Measurements from ENCODE around the gene EXPH5.
A peak's percentile ranks its signal among the peaks of the same experiment; 100 is the strongest.
"Not testable (repeated sequence)": the region's sequence is repeated elsewhere in the genome, so short reads cannot be mapped to it uniquely, and the experiment has no call there.

EXPH5 gene, protein sequence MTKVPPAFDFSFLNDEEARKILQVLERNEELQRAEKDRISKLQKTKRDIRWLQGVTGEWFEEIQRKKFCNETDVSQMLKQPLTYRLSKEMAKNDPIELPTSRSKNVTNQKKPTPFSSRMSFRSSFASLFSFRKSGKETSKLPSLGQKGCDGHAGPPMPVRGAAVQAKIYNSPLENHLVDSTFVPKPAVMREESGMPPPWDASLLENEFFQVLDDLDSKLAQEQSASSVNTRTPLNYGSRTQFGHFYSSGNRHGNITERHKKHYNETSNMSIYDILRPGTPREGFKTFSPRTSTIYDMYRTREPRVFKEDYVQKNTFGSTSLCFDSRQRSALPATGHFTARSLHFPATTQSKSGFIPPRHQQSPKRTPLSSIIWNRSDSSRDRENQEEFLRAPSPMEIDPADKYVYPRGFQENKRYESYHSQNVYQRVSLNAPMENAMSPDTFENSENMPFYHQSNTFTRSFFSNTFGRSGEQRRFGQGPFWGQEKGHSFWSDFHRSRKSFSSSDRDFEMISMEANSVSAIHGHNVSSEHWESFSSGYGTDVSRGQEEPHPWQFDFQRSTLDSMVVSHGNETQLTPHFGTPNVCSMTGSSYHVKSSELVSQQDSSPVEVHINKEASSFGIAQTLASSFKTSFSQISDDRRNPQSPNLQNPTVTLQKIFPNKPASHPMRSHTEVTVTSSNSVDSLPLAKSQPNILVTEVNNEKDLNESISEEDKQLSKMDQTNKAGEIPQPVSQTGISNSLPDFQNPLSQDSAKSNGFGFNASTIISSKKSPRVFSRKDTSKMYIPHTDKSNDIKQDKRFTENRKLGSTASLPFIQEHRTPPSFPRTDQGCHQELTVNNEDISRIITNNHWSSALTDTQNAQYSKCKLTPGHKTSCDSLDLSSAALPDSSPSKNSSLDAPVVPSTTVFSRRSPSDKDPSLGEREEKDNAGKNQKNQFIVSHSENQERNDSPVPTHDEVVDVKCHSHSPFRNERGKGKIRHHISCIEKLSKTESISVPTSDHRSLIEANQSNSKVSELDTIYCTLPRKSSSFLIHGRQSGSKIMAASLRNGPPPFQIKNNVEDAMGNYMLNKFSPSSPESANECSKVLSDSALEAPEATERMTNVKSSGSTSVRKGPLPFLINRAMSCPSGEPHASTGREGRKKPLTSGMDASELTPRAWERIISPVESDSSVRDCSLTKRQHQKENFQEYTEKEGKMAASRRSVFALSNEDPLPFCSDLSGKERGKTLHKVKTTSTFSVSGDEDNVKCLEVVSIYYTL (N-terminal part only)

DNA sequence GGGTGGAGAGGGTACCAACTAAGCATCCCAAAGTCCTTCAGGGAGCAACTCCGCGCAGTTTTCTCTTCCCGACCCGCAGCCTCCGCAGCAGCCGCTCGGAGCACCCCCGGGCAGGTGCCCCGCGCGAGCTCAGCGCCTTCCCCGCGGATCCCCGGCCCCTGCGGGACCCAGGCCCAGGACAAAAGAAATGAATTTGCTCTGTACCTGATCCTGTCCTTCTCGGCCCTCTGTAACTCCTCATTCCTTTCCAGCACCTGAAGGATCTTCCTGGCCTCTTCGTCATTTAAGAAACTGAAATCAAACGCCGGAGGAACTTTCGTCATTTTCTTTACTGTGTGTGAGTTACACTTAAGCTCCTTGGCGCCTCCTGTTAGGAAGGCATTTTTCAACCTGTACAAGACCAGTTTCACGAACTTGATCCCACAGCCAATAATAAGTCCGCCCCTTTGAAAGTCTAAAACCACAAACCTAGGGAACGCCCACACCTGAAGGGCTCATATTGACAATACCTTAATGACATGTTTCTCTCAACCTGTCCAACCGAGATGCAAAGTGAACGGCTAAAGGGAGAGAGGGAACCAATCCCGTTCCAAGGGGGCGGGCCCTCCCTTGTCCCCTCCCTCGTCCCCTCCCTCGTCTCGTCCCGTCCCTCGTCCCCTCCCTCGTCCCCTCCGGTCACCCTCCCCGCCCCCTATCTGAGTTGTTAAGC lies at the start of gene EXPH5:
TSS of gene EXPH5 (minus strand) at position 555 of the 709 bp plus-strand sequence. CDS start at position 323, 232 bp downstream.
- DNase-seq = peak; percentile 99

DNA sequence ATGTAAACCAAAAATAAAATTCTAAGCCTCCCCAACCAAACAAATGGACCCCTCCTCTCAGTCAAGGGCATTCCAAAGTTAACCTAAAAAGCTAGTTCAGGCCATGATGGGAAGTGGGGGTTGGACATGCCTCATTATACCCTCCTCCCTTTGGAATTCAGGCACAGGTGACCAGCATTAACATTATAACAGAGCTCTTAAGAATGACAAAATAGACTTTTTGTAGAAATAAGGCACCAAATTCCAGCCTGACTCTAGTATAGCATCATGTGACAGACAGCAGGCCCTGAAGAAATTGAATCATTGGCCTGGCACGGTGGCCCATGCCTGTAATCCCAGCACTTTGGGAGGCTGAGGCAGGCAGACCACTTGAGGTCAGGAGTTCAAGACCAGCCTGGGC lies 48.2 kb upstream of the EXPH5 start:
- not testable (repeated sequence) for DNase-seq

DNA sequence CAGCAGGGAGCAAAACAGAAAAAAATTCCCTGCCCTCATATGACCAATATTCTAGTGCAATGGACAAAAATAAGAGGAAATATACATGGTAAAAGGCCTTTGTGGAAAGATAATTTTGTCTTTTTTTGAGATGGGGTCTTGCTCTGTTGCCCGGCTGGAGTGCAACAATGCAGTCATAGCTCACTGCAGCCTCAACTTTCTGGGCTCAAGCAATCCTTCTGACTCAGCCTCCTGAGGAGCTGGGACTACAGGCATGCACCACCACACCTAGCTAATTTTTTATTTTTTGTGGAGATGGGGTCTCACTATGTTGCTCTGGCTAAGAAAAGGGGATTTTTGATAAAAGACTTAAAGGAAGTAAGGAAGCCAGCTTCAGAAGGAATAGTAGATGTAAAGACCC lies 45.6 kb upstream of the EXPH5 start:
- no peak for DNase-seq

DNA sequence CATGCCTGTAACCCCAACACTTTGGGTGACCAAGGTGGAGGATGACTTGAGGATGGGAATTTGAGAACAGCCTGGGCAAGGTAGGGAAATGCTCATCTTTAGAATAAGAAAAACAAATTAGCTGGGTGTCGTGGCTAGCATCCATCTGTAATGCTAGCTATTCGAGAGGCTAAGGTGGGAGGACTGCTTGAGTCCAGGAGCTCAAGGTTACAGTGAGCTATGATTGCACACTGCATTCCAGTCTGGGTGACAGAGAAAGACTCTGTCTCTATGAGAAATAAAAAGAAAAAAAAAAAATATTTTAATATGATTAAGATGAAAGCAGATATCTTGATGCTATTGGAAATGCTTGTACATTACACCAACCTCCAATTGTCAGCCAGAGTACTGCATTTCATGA lies 42.7 kb upstream of the EXPH5 start:
- no peak for DNase-seq

DNA sequence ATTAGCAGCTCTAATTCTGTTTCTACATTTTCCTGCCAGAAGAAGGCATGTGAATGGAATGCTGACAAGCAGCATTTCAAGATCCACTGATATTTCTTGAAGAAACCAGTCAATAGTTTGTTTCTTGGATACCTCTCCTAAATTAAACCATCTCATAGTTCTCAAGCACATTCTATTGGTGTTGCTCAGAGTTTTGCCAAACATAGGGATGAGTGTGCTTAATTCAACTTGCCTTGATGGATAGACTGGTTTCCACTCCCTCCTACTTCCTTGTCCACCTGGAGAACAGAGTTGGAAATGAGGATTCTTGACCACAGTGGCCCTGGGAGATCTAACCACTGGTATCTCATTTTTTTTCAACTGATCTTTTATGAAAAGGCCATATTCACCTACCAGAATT lies 41.5 kb upstream of the EXPH5 start:
- no peak for DNase-seq

DNA sequence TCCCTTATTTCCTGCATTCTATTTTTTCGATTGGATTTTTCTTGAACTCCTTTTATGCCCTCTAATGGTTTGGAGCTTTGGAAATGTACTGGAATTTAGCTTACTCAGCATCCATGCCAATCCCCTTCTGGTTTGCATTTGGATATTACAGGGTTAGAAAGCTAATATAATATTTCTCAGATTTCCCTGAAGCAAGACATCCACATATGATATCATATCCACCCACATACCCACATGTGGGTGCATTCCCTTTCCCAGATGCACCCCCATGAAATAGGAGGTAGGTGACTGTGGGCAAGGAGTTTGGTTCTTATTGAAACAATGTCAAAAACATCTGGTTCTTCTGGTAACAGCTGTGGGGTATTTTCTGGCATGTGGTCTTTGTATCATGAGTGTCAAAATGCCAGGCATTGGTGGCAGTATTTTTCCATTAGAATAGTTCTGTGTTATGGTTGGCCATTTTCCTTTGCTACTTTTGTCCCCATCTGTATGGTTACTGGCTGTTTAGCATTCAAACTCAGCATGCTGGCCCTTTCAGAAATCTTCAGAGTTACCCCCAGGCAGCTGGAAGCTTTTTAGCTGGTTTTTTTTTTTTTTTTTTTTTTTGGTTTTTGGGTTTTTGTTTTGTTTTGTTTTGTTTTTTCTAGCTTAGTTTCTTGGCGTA lies 38.6 kb upstream of the EXPH5 start:
- DNase-seq = no peak

DNA sequence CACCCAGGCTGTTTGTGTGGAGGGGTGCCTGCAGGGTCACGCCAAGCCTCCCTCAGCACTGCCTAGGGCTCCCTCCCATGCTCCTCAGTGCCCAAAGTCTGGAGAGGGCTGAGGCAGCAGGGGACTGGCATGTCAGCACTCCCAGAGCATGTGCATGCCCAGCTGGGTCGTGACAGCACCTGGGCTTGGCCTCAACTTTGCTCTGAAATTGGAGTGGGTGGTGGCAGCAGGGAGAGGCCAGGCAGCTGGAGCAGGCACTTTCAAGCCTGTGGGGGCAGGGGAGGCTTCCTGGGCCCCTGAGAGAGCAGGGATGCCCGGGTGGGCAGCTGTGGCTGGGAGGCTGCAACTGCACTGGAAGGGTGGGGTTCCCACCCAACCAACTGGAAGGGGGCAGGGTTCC lies 35.7 kb upstream of the EXPH5 start:
- no peak for DNase-seq

DNA sequence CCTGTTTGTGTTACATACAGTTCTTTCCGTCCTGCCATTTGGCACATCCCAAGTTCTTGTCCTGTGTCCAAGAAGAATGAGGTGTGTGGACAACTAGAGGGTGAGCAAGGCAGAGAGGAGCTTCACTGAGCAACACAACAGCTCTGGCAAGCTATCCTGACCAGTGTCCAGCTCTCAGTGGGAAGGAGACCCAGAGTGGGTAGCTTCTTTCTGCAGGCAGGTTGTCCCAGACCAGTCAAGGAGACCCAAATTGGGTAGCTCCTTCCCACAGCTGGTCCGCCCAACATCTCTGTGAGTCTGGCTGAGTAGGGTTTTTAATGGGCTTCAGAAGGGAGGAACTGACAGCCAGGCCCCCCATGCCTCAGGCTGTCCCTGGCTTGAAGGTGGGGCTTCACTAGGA lies 35.2 kb upstream of the EXPH5 start:
- DNase-seq = no peak

DNA sequence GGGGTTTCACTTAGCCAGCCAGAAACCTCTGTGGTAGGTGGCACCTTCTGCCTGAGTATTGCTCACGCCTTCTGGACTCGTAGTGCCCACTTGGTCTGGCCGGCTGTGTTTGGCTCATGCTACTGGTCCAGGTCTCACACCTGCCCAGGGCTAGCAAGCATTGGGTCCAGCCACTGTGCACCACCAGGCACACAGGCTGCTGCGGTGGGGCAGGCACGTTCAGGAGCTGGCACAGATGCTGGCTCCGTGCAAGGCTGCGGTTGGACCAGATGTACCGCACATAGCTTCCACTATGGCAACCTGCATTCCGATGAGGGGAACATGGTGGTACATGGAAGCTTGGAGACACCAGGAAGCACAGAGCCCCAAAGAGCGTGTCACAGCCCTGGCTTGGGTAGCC lies 34.8 kb upstream of the EXPH5 start:
- DNase-seq = no peak

DNA sequence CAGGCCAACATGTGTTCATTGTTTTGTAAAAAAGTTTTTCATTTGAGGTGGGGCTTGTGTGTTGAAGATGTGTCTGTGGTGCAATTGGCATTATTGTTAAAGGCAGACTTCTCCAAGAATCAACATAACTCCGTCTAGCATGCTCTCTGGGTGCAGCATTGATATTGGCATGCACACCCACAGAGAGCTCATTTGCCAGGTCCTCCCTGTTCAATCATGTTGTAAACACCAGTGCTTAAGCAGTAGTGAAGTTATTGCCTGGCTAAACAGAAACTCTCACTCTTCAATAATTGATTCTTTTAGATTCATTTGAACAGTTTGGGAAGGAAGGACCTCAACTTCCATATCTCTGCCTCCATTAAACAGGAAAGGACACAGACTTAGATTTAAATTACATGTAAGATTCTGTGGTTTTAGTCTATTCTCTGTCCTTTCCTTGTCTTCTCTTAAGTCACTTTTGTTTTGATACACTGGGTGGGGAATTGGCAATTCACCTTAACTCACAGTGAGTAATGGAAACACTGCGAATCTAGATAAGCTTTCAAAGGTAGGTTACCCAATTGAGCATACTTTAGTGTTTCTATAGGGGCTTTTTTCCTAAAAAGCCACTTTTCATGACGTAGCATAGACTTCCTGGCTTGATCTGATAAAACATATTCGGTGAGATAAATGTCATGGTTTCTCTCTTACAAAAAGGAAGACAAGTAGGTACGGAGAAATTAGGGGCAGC lies 30.8 kb upstream of the EXPH5 start:
- no peak for DNase-seq

DNA sequence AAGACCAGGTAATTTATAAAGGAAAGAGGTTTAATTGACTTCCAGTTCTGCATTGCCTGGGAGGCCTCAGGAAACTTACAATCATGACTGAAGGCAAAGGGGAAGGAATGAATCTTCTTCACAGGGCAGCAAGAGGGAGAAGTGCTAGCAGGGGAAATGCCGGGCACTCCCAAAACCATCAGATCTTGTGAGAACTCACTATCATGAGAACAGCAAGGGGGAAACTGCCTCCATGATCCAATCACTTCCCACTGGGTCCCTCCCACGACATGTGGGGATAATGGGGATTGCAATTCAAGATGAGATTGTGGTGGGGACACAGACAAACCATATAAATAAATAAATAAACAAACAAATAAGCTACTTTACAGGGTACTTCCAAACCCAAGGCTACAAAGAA lies 28.8 kb upstream of the EXPH5 start:
- no peak for DNase-seq

DNA sequence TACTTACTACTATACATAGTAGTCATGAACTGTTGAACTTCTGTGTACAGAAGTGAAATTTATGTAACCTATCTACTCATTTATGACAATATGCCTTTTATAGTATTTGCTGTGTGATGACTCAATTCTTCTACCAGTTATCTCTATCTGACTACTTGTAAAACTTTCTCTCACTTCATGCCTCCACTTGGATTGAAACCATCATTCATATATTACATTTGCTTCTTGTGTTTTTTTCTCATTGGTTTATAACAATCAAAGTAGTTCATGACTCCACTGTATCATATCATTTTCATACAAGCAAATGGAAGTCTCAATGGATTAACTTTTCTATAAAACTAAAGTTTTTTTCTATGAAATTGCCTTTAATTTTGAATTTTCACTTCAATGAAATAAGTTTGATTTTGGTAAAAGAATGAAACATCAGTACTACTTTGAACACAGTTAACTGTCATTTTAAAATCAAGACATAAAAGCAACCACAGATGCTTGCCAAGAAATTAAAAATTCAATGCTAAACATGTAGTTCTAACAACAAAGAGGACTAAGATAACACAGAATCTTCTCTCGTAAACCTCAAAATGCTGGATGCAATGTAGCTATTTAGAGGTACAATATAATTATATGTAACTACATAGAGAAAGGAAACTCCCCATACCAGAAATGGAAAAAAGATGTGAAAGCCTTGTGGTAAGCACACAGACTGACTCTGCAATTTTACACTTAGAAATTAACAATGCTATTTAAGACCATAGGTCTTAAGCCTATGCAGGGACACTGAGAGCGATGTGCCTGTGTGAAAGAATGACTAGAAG lies 27.6 kb upstream of the EXPH5 start:
- no peak for DNase-seq

DNA sequence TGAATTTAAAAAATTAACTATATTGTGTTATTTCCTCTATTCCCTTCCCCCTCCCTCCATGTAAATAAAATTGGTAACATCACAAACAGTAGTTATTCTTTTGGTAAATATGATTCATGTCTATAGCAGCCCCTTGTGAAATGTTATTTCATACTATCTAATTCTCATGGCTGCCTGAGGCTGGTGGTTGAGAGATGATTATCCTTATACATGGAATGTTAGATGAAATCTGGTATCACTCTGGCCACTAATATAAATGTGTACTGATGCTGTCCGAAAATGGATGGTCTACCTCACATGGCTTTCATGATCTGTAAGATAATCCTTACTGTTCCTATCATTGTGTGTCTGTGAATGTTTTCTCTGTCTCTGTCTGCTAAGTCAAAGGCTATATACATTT lies 25.0 kb upstream of the EXPH5 start:
- no peak for DNase-seq

DNA sequence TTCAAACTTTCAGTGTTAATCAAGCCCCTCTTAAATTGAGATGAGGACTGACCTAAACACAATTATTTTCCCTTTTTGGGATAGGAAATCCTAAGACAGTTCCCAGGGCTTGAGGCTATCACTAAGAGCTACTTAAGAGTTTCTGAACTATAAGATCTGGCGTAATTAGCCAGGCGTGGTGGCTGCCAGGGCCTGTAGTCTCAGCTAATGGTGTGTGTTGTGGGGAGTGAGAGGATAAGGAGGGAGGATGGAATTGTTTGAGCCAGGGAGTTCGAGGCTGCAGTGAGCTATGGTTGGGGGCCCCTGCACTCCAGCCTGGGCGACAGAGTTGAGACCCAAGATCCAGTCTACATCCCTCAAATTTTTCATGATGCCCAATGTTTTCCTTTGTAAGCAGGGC lies 23.5 kb upstream of the EXPH5 start:
- no peak for DNase-seq

DNA sequence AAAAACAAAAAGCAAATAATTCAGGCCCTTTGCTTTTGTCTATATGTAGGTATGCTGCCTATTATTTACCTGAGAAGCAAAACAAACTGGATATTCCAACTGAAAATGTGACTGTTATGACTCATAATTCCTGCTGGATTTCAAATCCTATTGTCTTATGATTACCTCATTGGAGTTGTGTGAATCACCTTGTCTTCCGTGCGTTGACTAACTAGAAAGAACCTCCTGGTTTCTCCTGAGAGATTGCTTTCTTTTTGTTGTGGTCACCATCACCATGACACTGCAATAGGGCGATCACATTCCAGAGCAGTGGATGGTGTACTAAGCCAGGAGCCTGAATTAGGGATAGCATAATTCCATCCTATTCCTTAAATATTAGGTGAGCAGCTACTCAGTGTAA lies 23.0 kb upstream of the EXPH5 start:
- DNase-seq = no peak

DNA sequence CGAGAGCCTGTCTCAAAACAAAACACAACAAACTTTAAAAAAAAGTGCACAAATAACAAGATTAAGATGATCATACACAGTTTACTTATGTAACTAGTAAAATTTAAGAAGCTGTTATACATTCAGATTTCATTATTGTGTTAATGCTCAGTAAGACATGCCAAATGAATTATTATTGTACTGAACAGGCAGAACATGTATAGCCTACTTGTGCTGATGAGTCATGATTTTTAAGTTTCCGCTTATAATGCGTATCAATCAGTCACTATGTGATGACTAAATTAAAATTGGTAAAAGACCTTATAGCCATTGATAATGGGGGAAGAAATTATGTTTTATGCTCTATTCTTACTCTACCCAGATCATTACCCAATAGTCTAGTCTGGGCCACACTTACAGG lies 20.5 kb upstream of the EXPH5 start:
- DNase-seq = no peak

DNA sequence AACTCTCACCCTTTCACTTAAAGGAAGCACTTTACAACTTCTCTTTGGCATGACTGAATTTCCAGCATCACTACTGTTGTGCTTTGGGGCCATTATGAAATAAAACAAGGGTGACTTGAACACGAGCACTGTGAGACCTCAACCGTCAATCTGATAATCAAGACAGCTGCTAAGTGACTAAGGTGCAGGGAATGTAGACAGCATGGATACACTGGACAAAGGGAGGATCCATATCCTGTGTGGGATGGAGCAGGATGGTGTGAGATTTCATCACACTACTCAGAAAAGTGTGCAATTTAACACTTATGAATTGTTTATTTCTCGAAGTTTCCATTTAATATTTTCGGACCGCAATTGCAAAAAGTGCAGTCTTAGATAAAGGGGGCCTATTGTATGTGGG lies 16.1 kb upstream of the EXPH5 start:
- no peak for DNase-seq

DNA sequence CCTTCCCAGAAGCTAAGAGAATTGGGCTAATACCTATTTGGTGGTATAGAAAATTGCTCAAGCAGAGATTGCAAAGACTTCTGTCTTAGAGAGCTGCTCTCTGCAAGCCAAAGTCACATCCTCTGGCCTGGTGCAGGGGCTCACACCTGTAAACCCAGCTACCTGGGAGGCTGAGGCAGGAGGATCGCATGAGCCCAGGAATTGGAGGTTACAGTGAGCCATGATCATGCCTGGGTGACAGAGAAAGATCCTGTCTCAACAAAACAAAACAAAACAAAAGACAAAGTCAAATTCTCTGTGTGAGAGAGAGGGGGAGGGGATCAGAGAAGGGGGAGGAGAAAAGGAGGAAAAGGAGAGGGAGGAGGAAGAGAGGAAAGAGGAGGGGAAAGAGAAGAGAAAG lies 15.0 kb upstream of the EXPH5 start:
- DNase-seq = no peak

DNA sequence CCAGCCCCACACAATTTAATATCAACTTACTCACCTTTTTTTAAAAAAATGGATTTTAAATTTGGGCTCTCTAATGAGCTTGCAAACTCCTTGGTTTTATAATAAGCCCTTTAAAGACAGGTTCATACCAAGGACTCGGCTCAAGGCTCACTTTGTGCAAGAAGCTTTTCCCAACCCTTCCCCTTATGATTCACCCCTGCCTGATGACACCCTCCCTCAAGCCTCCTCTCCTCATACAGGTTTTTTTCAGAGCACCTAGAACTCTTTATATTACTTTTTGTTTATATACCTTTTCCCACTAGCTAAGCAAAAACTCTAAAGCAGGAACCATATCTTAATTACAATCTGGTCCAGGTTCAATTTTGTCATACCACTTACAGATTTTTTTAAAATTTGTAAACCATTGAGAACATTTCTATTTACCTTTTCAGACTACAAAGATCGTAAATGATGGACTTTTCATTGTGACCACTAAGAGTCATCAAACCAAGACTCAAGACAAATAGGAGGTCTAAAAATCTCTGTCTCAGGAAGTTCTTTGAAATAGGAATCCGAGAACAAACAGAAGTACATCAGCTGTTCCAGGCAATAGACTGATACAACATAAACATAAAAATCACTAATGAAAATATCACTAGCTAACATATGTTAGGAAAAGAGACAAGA lies 13.1 kb upstream of the EXPH5 start:
- DNase-seq = no peak

DNA sequence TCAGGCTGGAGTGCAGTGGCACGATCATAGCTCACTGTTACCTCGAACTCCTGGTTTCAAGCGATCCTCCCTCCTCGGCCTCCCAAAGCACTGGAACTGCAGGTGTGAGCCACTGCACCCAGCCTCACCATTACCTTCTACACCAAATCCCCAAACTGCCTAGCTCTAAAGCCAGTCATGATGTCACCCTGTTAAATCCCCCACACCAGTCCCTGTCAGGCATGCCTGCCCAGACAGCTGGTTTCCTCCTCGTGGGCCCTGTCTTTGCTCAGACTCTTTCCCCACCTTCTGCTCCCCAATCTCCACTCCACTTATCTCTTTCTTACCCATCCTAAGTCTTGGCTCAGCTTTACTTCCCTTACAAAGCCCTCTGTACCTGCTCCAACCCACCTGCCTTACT lies 12.5 kb upstream of the EXPH5 start:
- no peak for DNase-seq

All from NCI-H1436 treated with DMSO at 0.1 percent for 48 hours (cell line).